ENCODE results near the gene PYCR2.
"Not testable (repeated sequence)": the region's sequence is repeated elsewhere in the genome, so short reads cannot be mapped to it uniquely, and the experiment has no call there.

Gene PYCR2

GRCh38 chr1:225923692-225924555 is at the start of gene PYCR2:
PYCR2 (minus strand) TSS chr1:225924250; CDS start chr1:225924110, 140 bp downstream.
- DNase-seq (ENCODE audit: low read depth, low spot score), result peak; percentile 86

DNA sequence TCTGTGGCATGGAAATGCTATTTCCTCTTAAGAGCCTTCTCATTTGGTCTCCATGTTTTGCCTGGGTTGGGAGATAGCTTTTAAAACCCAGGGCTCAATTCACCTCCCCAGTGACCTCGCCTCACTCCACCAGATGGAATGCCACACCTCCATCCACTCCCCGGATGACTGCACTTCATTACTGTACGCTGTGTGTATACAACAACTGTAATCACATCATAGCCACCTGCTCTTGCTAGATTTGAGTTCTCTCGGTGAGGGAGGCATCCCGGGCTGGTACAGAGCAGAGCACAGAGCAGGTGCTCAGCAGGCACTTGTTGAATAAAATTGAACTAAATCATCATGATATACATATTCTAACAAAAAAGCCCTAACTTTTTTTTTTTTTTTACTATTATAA is 49.1 kb upstream of the PYCR2 start:
- DNase-seq (ENCODE audit: low read depth, low spot score), result no peak

DNA sequence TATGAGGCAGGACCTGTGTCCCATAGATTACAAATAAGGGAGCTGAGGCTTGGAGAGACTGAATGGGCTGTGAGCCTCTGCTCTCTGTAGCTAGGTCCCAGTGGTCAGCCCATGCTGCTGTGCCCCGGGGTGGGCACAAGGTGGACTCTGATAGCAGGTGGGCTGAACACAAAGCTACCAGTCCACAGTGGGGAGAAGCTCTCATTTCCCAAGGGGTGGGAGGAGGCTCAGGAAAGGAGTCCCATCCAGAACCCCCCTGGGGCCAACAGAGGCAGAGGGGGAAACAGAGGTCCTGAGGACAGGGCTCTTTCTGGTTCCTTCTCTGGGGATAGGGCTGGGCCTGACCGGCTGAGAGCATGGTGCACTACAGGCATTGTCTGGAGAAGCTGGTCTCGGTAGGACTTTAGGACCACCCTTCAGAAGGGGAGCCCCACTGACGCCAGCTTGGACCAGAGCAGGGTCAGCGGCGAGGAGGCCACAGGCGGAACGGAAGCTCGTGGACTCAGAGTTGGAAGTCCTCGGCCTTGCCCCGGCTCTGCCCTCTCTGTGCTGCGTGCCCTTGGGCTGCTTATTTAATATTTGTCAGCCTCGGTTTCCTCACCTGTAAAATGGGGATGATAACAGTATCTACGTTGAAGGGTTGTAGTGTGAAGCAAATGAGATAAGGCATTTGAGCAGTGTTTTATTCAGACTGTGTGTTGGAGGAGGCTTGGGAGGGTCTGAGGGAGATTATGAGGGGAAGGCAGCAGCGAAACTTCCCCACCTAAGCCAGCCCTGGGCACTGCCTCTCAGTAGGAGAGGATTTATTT is 48.5 kb upstream of the PYCR2 start:
- DNase-seq (ENCODE audit: low read depth, low spot score), result no peak

- DNase-seq (ENCODE audit: low read depth, low spot score), result not testable (repeated sequence)
Observed at GRCh38 chr1:225970592-225971157, 46.6 kb upstream of the PYCR2 start.

- DNase-seq (ENCODE audit: low read depth, low spot score), result not testable (repeated sequence)
Observed at GRCh38 chr1:225969751-225970150, 45.7 kb upstream of the PYCR2 start.

DNA sequence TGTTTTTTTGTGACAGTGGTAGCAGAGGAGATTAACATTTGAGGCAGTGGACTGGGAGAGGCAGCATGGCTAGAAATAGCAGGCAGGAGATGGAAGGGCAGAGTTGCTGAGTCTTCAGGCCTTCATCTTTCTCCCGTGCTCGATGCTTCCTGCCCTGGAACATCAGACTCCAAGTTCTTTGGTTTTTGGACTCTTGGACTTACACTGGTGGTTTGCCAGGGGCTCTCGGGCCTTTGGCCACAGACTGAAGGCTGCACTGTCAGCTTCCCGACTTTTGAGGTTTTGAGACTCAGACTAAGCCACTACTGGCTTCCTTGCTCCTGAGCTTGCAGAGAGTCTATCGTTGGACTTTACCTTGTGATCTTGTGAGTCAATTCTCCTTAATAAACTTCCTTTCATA is 41.2 kb upstream of the PYCR2 start:
- DNase-seq (ENCODE audit: low read depth, low spot score), result no peak

- no peak for DNase-seq (ENCODE audit: low read depth, low spot score)
Observed at GRCh38 chr1:225963735-225964530, 39.9 kb upstream of the PYCR2 start.

GRCh38 chr1:225962440-225962975 is 38.5 kb upstream of the PYCR2 start:
- DNase-seq (ENCODE audit: low read depth, low spot score), result no peak

- DNase-seq (ENCODE audit: low read depth, low spot score), result no peak
Observed at GRCh38 chr1:225961659-225962439, 37.8 kb upstream of the PYCR2 start.

DNA sequence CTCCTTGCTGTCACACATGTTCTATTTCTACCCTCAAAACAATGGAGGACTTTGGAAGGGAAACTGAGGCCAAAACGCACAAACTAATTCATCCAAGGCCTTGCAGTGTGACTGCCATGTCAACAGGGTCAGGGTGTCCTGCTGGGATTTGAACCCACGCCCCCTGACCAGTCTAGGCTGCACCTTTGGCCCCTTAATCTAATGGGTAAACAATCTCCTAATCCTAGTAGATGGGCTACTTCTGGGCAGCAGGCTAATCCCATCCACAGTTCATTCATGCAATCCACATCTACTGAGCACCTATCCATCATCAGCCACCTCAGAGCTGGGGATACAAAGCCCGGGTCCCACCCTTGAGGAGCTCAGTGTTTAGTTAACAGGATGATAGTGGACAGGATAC is 34.0 kb upstream of the PYCR2 start:
- DNase-seq (ENCODE audit: low read depth, low spot score), result no peak

GRCh38 chr1:225954753-225955152 is 30.7 kb upstream of the PYCR2 start:
- DNase-seq (ENCODE audit: low read depth, low spot score), result no peak

DNA sequence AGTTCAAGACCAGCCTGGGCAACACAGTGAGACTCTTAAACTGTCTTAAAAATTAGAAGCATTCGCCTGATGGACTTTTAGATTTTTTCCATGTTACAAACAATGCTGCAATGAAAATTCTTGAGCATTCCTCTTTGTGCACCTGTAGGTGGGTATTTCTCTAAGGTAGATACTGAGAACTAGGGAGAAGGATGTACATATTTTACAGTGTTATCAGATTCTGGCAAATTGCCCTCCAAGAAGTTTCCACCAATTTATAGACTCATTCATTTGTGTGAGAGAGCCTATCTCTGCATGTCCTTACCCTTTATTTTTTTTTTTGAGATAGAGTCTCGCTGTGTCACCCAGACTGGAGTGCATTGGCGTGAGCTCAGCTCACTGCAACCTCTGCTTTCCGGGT is 29.3 kb upstream of the PYCR2 start:
- DNase-seq (ENCODE audit: low read depth, low spot score), result no peak

- DNase-seq (ENCODE audit: low read depth, low spot score), result no peak
Observed at GRCh38 chr1:225950905-225951497, 27.0 kb upstream of the PYCR2 start.

DNA sequence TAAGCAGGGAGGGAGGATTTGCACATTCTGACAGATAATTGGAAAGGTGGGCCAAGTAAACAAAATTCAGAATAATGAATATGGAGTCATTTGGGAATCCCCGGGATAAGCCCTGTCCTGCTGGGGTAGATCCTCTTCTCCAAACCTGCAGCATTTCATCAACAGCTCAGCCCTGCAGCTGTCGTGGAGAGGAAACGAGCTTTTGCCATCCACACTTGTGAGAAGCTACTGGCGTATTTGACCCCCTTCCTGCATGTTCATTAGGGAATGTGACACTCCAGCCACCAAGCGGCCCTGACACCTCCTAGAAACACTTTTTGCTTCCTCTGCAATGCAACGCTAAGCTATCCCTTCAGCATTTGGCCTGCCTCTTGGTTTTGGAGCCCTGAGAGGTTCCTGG is 25.0 kb upstream of the PYCR2 start:
- no peak for DNase-seq (ENCODE audit: low read depth, low spot score)

GRCh38 chr1:225946803-225947202 is 22.8 kb upstream of the PYCR2 start:
- DNase-seq (ENCODE audit: low read depth, low spot score), result no peak

- no peak for DNase-seq (ENCODE audit: low read depth, low spot score)
Observed at GRCh38 chr1:225946082-225946620, 22.1 kb upstream of the PYCR2 start.

GRCh38 chr1:225945564-225945963 is 21.5 kb upstream of the PYCR2 start:
- DNase-seq (ENCODE audit: low read depth, low spot score), result no peak

DNA sequence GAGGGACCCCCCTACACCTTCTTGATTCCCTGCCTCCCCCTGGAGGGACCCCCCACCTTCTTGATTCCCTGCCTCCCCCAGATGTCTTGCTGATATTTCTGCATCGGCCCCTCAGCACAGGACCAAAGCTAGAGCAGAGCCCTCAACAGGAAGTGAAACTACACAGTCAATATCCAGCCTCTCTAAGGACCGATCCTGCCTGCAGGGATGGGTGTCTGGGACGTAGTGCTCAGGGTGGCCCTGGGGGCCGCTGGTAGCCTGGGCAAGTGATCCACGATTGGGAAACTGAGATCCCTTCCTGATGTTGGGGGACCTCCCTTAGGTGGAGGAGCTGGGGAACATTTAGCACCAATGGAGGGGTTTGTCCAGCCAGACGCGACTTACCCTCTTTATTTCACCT is 20.9 kb upstream of the PYCR2 start:
- no peak for DNase-seq (ENCODE audit: low read depth, low spot score)

DNA sequence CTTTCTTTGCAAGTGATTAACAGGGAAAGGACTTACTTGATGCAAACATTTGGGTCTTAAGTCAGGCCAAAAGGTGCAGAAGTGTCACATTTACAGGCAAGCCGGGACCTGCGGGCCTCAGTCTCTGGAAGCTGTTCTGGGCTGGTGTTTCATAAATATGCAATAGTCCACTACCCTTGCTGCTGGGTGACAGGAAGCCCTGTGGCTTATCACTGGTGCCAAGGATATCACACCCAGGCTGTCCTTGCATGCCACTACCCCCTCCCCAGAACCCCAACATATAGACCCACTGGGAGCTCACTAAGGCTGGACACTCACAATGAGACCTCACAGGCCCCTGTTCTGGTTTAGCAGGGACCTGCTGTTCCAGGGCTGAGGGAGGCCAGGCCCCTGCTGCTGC is 20.3 kb upstream of the PYCR2 start:
- no peak for DNase-seq (ENCODE audit: low read depth, low spot score)

- no peak for DNase-seq (ENCODE audit: low read depth, low spot score)
Observed at GRCh38 chr1:225943582-225943981, 19.5 kb upstream of the PYCR2 start.

Measured in brain pericyte (primary cell).